ENCODE data around the gene SLC6A7.

SLC6A7 gene

GRCh38 chr5:150174285-150174684 is 15.6 kb upstream of the SLC6A7 start:
- no peak for DNase-seq (ENCODE audit: low read depth)

GRCh38 chr5:150175076-150175475 is 14.8 kb upstream of the SLC6A7 start:
- DNase-seq (ENCODE audit: low read depth): no peak

- DNase-seq (ENCODE audit: low read depth): no peak
These were observed 14.3 kb upstream of the SLC6A7 start for GRCh38 chr5:150175536-150175935.

- no peak for DNase-seq (ENCODE audit: low read depth)
These were observed 13.0 kb upstream of the SLC6A7 start for GRCh38 chr5:150176745-150177477.

GRCh38 chr5:150177721-150178120 is 12.1 kb upstream of the SLC6A7 start:
- no peak for DNase-seq (ENCODE audit: low read depth)

GRCh38 chr5:150178262-150178661 is 11.6 kb upstream of the SLC6A7 start:
- DNase-seq (ENCODE audit: low read depth): no peak

- no peak for DNase-seq (ENCODE audit: low read depth)
These were observed 10.7 kb upstream of the SLC6A7 start for GRCh38 chr5:150179019-150179620.

GRCh38 chr5:150180241-150181026 is 9.4 kb upstream of the SLC6A7 start:
- DNase-seq (ENCODE audit: low read depth): no peak

GRCh38 chr5:150181027-150181426 is 8.8 kb upstream of the SLC6A7 start:
- no peak for DNase-seq (ENCODE audit: low read depth)

GRCh38 chr5:150181766-150182545 is 7.9 kb upstream of the SLC6A7 start:
- DNase-seq (ENCODE audit: low read depth): no peak

- no peak for DNase-seq (ENCODE audit: low read depth)
These were observed 7.1 kb upstream of the SLC6A7 start for GRCh38 chr5:150182774-150183173.

GRCh38 chr5:150183436-150183835 is 6.4 kb upstream of the SLC6A7 start:
- no peak for DNase-seq (ENCODE audit: low read depth)

- DNase-seq (ENCODE audit: low read depth): no peak
These were observed 5.9 kb upstream of the SLC6A7 start for GRCh38 chr5:150184006-150184405.

- no peak for DNase-seq (ENCODE audit: low read depth)
These were observed 4.6 kb upstream of the SLC6A7 start for GRCh38 chr5:150184990-150185912.

- DNase-seq (ENCODE audit: low read depth): no peak
These were observed 3.7 kb upstream of the SLC6A7 start for GRCh38 chr5:150186137-150186536.

- no peak for DNase-seq (ENCODE audit: low read depth)
These were observed 3.0 kb upstream of the SLC6A7 start for GRCh38 chr5:150186897-150187296.

GRCh38 chr5:150188146-150188842 is 1.6 kb upstream of the SLC6A7 start:
- DNase-seq (ENCODE audit: low read depth): no peak

- DNase-seq (ENCODE audit: low read depth): no peak
These were observed 536 bp upstream of the SLC6A7 start for GRCh38 chr5:150189326-150189725.

- DNase-seq (ENCODE audit: low read depth): no peak
These were observed 679 bp downstream of the SLC6A7 start for GRCh38 chr5:150190503-150190979.

GRCh38 chr5:150190987-150191386 is 1.1 kb downstream of the SLC6A7 start:
- DNase-seq (ENCODE audit: low read depth): no peak
